Bone marrow (tissue), 2 donors: ENCODE results near the gene IL21R.
"Not testable (repeated sequence)": the region's sequence is repeated elsewhere in the genome, so short reads cannot be mapped to it uniquely, and the experiment has no call there.

ENCODE experiments used
- DNase-seq, 2 donors: peaks; one replicate each; lab custom pipeline; 2025; lab: John Stamatoyannopoulos, UW

Gene IL21R

GRCh38 chr16:27444015-27444414 is 42.0 kb downstream of the IL21R start:
- no peak for DNase-seq

DNA sequence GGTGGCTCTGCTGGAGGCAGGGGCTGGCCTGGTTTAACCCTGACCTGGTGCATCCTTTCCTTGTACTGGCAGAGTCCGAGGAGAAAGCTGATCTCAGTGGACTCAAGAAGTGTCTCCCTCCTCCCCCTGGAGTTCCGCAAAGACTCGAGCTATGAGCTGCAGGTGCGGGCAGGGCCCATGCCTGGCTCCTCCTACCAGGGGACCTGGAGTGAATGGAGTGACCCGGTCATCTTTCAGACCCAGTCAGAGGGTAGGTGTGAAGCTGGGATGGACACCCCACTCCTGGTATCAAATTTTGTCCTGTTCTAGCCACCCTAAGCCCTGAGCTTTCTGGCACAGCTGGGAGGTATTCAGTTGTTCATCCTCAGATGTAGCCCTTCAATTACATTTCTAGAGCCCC is 42.5 kb downstream of the IL21R start:
- no peak for DNase-seq

DNA sequence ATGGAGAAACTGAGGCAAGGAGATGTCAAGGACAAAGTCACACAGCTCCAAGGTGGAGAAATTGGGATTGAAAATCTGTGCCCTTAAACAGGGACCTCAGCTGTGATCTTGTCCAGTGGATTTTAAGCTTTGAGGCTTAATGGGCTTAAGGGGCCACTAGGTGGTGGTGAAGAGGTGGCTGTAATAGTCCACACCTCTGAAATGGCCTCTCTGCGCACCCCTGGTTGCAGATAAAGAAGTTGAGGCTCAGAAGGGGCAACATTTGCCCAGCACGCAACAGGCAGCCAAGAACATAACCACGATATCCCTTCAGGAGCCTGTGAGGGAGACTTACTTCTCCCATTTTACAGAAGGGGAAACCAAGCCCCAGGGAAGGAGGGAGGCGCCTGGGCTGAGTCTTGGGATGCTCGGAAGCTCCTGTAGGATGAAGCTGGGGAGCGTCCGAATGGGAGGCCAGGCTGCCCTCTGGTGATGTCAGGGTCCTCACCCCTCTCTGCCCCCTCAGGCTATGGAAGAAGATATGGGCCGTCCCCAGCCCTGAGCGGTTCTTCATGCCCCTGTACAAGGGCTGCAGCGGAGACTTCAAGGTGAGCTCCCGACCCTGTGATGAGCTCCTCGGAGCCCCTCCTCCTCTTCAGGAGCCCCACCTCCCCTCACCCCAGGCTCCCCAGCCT is 43.7 kb downstream of the IL21R start:
- DNase-seq: no peak

GRCh38 chr16:27446721-27447120 is 44.7 kb downstream of the IL21R start:
- DNase-seq: no peak

DNA sequence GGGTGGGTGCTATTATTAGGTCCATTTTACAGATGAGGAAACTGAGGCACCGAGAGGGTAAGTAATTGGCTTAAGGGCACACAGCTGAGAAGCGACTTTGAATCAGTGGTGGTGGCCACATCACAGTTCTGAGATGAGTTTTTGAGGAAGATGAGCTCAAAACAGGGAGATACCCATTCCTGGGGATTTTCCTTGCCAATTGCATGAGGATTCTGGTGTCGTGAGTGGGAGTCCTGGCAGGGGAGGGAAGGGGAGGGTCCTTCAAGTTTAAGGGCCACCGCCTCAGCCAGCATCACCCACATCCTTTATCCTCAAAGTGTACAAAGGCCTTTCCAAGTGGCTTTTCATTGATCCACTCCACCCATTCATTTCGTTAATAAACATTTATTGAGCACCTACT is 45.3 kb downstream of the IL21R start:
- no peak for DNase-seq

DNA sequence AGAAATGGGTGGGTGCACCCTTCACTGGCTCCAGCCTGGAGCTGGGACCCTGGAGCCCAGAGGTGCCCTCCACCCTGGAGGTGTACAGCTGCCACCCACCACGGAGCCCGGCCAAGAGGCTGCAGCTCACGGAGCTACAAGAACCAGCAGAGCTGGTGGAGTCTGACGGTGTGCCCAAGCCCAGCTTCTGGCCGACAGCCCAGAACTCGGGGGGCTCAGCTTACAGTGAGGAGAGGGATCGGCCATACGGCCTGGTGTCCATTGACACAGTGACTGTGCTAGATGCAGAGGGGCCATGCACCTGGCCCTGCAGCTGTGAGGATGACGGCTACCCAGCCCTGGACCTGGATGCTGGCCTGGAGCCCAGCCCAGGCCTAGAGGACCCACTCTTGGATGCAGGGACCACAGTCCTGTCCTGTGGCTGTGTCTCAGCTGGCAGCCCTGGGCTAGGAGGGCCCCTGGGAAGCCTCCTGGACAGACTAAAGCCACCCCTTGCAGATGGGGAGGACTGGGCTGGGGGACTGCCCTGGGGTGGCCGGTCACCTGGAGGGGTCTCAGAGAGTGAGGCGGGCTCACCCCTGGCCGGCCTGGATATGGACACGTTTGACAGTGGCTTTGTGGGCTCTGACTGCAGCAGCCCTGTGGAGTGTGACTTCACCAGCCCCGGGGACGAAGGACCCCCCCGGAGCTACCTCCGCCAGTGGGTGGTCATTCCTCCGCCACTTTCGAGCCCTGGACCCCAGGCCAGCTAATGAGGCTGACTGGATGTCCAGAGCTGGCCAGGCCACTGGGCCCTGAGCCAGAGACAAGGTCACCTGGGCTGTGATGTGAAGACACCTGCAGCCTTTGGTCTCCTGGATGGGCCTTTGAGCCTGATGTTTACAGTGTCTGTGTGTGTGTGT is 46.8 kb downstream of the IL21R start:
- DNase-seq: no peak

- DNase-seq: peak; percentile 9 to 43
These were observed 47.6 kb downstream of the IL21R start for GRCh38 chr16:27449434-27450195.

DNA sequence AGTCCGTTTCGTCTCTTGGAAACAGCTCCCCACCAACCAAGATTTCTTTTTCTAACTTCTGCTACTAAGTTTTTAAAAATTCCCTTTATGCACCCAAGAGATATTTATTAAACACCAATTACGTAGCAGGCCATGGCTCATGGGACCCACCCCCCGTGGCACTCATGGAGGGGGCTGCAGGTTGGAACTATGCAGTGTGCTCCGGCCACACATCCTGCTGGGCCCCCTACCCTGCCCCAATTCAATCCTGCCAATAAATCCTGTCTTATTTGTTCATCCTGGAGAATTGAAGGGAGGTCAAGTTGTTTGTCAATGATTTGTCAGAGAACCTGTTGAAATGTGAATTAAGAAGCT is 48.2 kb downstream of the IL21R start:
- DNase-seq: no peak

GRCh38 chr16:27452569-27453493 is 50.9 kb downstream of the IL21R start:
- DNase-seq: no peak

GRCh38 chr16:27453494-27453825 is 51.5 kb downstream of the IL21R start:
- no peak for DNase-seq

DNA sequence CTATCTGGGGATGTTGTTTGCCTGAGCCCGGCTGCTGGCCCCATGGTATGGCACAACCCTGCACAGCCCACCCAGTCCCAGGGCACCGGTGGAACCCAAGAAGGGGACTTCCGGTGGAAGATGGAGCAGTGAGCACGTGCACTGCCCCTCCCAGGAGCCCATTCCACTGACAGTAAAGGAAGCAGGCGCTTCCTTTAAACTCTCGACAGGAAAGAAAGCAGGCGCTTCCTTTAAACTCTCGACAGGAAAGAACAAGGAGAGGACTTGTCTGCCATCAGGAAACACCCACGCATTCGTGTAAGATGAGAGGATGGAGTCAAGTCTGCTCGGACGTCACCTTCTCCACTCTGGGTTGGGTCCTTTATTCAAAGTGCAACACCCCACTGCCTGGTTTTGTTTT is 53.7 kb downstream of the IL21R start:
- peak in 1 of 2 donors; percentile 69 for DNase-seq

DNA sequence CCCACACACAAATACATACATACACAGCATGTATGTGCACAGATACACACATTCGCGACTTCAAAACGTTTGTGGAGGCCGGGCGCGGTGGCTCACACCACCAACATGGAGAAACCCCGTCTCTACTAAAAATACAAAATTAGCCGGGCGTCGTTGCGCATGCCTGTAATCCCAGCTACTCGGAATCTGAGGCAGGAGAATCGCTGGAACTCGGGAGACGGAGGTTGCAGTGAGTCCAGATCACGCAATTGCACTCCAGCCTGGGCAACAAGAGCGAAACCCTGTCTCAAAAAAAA is 55.6 kb downstream of the IL21R start:
- DNase-seq: not testable (repeated sequence)

DNA sequence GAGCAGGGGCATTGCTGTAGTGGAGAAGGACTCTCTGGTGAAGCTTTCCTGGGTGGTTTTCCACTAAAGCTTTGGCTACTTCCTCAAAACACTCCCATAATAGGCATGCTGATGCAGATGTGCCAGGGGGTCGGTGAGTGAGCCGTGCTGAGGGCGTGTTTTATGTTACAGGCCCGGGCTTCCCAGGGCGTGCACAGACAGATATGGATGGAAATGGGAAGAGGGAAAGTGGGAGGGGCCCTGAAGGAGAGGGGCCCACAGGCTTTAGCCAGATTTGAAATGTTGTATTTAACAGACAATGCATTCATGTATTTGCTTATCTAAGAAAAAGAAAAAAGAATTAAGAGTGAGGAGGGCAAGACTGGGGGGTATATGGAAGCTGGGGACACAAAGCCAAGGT is 56.3 kb downstream of the IL21R start:
- no peak for DNase-seq

DNA sequence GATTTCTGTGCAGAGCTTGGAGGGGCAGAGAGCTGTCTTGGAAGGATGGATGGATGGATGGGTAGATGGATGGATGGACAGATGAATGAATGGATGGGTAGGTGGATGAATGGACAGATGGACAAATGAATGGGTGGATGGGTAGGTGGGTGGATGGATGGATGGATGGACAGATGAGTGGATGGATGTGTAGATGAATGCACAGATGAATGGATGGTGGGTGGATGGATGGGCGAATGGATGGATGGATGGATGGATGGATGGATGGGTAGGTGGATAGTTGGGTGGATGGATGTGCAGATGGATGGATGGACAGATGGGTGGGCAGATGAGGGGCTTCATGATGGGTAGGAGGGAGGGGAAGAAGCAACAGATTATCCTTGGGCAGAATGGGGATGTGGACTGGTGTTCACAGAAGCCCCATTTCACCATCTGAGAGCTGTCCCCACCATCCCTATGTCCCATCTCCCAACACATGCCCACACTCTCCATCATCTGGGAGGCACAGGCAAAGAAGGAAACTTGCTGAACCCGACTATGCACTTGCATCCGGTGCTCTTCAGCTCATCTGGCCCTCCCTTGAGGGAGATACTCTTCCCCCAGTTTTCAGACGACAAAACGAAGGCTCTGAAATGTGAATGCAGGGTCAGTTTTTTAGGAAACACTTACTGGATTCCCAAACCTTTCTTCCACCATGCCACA is 57.2 kb downstream of the IL21R start:
- DNase-seq: no peak

DNA sequence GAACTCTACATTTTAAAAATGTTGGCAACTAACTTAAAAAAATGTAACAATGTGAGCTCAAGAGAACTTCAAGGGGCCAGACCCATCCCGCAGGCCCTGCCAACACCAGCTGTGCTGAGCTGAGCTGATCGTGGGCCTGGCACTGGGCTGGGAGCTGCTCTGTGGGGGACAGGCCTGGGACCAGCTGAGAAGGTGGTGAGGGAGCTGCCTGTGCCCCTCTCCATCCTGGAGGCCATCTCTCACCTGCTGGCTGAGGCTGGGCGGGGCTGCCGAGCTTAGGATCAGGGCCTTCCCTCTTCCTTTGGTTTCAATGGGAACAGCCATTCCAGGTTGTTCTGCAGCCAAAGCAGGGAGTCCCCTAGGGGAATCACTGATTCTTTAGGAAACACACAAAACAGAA is 58.2 kb downstream of the IL21R start:
- no peak for DNase-seq

GRCh38 chr16:27460663-27461482 is 58.9 kb downstream of the IL21R start:
- no peak for DNase-seq

- DNase-seq: no peak
These were observed 59.7 kb downstream of the IL21R start for GRCh38 chr16:27461483-27462171.

GRCh38 chr16:27462200-27462845 is 60.3 kb downstream of the IL21R start:
- DNase-seq: no peak
